Transverse colon (tissue), 4 donors: ENCODE measurements around the gene SORL1. TPM values are rescaled to one million over a fixed set of nuclear protein-coding genes. Genes with fewer than 3 reads are reported as not detected.

Experiments
- DNase-seq: peaks from one replicate; pipeline ENCODE4 v3.0.0-alpha.2; 2019
- H3K27ac ChIP-seq, 4 donors: fragments of 200-600 bp; sonication (generic); 2 replicates each; pipeline ENCODE4 v1.5.1; 2016 to 2018; ENCODE audit warnings: inconsistent platforms in 4 of 4
- H3K27me3 ChIP-seq: fragments of 200-600 bp; sonication (generic); 2 replicates; pipeline ENCODE4 v1.5.1; 2017; ENCODE audit warnings: inconsistent platforms
- H3K36me3 ChIP-seq, 4 donors: fragments of 200-600 bp; sonication (generic); 2 replicates each; pipeline ENCODE4 v1.5.1; 2017 to 2019; ENCODE audit warnings: inconsistent platforms in 4 of 4
- H3K4me1 ChIP-seq, 4 donors: fragments of 200-600 bp; sonication (generic); 2 replicates each; pipeline ENCODE4 v1.5.1; 2017 to 2020; ENCODE audit warnings: inconsistent platforms in 4 of 4
- H3K4me3 ChIP-seq, 4 donors: fragments of 200-600 bp; sonication (generic); 1 replicate in 1 of 4; 2 replicates in 3 of 4; pipeline versions ENCODE4 v1.5.1 to v1.6.1; 2017 to 2019; ENCODE audit warnings: inconsistent platforms in 4 of 4
- H3K9me3 ChIP-seq, 2 donors: fragments of 200-600 bp; sonication (generic); 2 replicates each; pipeline ENCODE4 v1.5.1; 2017 to 2019; ENCODE audit warnings: inconsistent platforms in 2 of 2
- EP300 ChIP-seq: sonication (generic); formaldehyde crosslinking; IDR thresholded peaks from one replicate; pipeline ENCODE4 v1.6.1; 2017; ENCODE audit warnings: antibody characterized with exemption, low read depth
- POLR2A ChIP-seq: fragments of 450-650 bp; IDR thresholded peaks from one replicate; pipeline ENCODE4 v1.6.1; 2016; ENCODE audit warnings: antibody characterized with exemption, mild to moderate bottlenecking, moderate library complexity
- POLR2AphosphoS5 ChIP-seq, 3 donors: sonication (generic); formaldehyde crosslinking; IDR thresholded peaks; one replicate each; pipeline ENCODE4 v1.6.1; 2016; ENCODE audit warnings: antibody characterized with exemption in 3 of 3
- WGBS, 2 donors: methylation state at CpG; one replicate each; pipeline ENCODE4 v1.1.5; 2018; ENCODE audit warnings: low coverage in 1 of 2; 5-methylcytosine and 5-hydroxymethylcytosine counted together
- in situ Hi-C, 4 donors: fragments of 200-750 bp; cut with MboI; loops; one replicate each; pipeline versions ENCODE4 v1.15.0 to v1.15.1; 2017; ENCODE audit warnings: low sequenced_read_pairs in 3 of 4, low pct_ligation_motif_present in 1 of 4, low pct_unique_long_range_greater_than_20kb in 1 of 4
- intact Hi-C: fragments of 100-400 bp; cut with DNase I; formaldehyde crosslinking; loops from one replicate; pipeline ENCODE4 v1.15.1; 2023; ENCODE audit warnings: low total_unique reads
- total RNA-seq, 4 donors: library from RNA; depleted of rRNA; stranded (reverse); fragments of >200 nt; gene quantifications; one replicate each; pipeline ENCODE4 v1.1.0, GENCODE V29; 2016
- TF ChIP-seq, protein P1 (sequence below), 5 experiments: fragments of 200-600 bp in 3 of 5; fragments of 450-650 bp in 2 of 5; sonication (generic) in 3 of 5; IDR thresholded peaks; 1 replicate in 2 of 5; 2 replicates in 3 of 5; pipeline ENCODE4 v1.5.1; 2016 to 2017; ENCODE audit warnings: antibody characterized with exemption in 5 of 5, inconsistent platforms in 3 of 5, mild to moderate bottlenecking in 2 of 5, moderate library complexity in 1 of 5

SORL1 gene
- total RNA-seq, 4 donors from 2014 or later, result 81.6 to 338 (median 129) TPM

GRCh38 chr11:121494355-121495099, 42.4 kb downstream of the SORL1 start:
- Histone ChIP-seq H3K27ac (no peak overlapping the region), H3K27me3 (no peaks in the 10 kb centered on the region), H3K4me3 (no peak overlapping the region), H3K36me3 (peaks cover 0 to 15% (median 0%) of the 10 kb centered on the region in 4 donors), H3K9me3 (no peaks in the 10 kb centered on the region), H3K4me1 (peaks cover 0 to 8% (median 0%) of the 10 kb centered on the region in 4 donors)
- intact Hi-C loops (no loop called here), in situ Hi-C loops (no loop called here)
- 77 to 81% methylated on average over 4 to 7 of the region's 7 CpGs for WGBS, 2 donors
- TF ChIP-seq, protein P1, sequence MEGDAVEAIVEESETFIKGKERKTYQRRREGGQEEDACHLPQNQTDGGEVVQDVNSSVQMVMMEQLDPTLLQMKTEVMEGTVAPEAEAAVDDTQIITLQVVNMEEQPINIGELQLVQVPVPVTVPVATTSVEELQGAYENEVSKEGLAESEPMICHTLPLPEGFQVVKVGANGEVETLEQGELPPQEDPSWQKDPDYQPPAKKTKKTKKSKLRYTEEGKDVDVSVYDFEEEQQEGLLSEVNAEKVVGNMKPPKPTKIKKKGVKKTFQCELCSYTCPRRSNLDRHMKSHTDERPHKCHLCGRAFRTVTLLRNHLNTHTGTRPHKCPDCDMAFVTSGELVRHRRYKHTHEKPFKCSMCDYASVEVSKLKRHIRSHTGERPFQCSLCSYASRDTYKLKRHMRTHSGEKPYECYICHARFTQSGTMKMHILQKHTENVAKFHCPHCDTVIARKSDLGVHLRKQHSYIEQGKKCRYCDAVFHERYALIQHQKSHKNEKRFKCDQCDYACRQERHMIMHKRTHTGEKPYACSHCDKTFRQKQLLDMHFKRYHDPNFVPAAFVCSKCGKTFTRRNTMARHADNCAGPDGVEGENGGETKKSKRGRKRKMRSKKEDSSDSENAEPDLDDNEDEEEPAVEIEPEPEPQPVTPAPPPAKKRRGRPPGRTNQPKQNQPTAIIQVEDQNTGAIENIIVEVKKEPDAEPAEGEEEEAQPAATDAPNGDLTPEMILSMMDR (IDR thresholded peaks at IDR 0.05), result no peak
- no peak for TF ChIP-seq POLR2AphosphoS5 (IDR thresholded peaks at IDR 0.05)
- TF ChIP-seq POLR2A, result no peak
- no peak for TF ChIP-seq EP300
- DNase-seq, result no peak

- peak; percentile 17 for DNase-seq
- no peak for TF ChIP-seq POLR2A
- TF ChIP-seq POLR2AphosphoS5 (IDR thresholded peaks at IDR 0.05), result no peak
- no peak for TF ChIP-seq EP300
- TF ChIP-seq, protein P1 (IDR thresholded peaks at IDR 0.05), result no peak
- Histone ChIP-seq H3K4me1 (peaks cover 0 to 8% (median 0%) of the 10 kb centered on the region in 4 donors), H3K27ac (peak overlapping the region; percentile 28 to 49 (median 33)), H3K36me3 (peaks cover 0 to 15% (median 0%) of the 10 kb centered on the region in 4 donors), H3K4me3 (no peak overlapping the region), H3K27me3 (no peaks in the 10 kb centered on the region), H3K9me3 (no peaks in the 10 kb centered on the region)
- WGBS, 2 donors, result 74 to 89% methylated on average over 3 to 5 of the region's 5 CpGs
- in situ Hi-C loops, result no loop called here
- intact Hi-C loops, result no loop called here
These were observed 45.3 kb downstream of the SORL1 start for GRCh38 chr11:121497176-121497998.

DNA sequence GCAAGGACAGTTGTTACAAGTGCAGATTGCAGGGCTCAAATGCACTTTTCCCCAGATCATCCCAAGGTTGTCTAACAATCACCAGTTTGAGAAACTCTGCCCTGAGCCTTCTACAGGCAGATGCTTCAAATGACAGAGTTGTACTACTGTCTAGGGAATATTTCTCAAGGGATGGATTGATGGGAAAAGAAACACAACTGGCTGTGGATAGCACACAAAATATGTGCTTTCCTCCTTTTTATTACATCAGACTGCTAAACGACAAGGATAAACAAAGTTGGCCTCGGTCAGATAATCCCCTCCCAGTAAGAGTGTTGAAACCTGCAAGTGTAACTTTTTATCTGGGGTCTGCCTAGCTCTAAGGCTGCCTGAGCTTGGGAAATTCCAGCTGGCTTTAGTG, 47.3 kb downstream of the SORL1 start:
- no peaks in the 10 kb centered on the region for H3K9me3 ChIP-seq
- H3K27ac ChIP-seq, result no peak overlapping the region
- in situ Hi-C loops (no loop called here), intact Hi-C loops (no loop called here)
- 23 to 49% methylated on average over 2 of the region's 2 CpGs for WGBS, 2 donors
- no peak for DNase-seq
- no peak overlapping the region for H3K4me3 ChIP-seq
- H3K27me3 ChIP-seq, result no peaks in the 10 kb centered on the region
- TF ChIP-seq, protein P1 (IDR thresholded peaks at IDR 0.05), result no peak
- TF ChIP-seq POLR2AphosphoS5 (IDR thresholded peaks at IDR 0.05), result no peak
- no peak for TF ChIP-seq POLR2A
- no peak for TF ChIP-seq EP300
- H3K4me1 ChIP-seq, result peaks cover 0 to 8% (median 0%) of the 10 kb centered on the region in 4 donors
- peaks cover 0 to 15% (median 0%) of the 10 kb centered on the region in 4 donors for H3K36me3 ChIP-seq

DNA sequence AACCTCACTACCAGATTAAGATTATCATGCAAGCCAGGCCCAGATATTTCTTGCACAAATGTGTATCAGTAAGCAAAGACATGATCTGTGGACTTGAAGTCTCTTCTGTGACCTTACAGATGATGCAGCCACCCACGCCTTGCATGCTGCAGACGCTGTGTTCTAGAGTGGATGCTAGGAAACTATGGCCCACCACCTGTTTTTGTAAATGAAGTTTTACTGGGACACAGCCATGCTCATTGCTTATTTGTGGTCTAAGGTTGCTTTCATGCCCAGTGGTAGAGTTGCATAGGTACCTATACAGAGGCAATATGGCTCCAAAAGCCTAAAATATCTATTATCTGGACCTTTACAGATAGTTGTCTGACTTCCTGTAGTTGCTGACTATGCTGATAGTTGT, 48.2 kb downstream of the SORL1 start:
- H3K9me3 ChIP-seq, result no peaks in the 10 kb centered on the region
- H3K27ac ChIP-seq, result no peak overlapping the region
- H3K36me3 ChIP-seq, result peaks cover 0 to 15% (median 0%) of the 10 kb centered on the region in 4 donors
- no peak overlapping the region for H3K4me3 ChIP-seq
- intact Hi-C loops (no loop called here), in situ Hi-C loops (no loop called here)
- H3K4me1 ChIP-seq, result peaks cover 0 to 8% (median 0%) of the 10 kb centered on the region in 4 donors
- no peak for TF ChIP-seq EP300
- TF ChIP-seq POLR2AphosphoS5 (IDR thresholded peaks at IDR 0.05), result no peak
- TF ChIP-seq POLR2A, result no peak
- TF ChIP-seq, protein P1 (IDR thresholded peaks at IDR 0.05), result no peak
- WGBS, 2 donors, result 79 to 100% methylated on average over 2 of the region's 2 CpGs
- DNase-seq, result no peak
- no peaks in the 10 kb centered on the region for H3K27me3 ChIP-seq
